ES-I3 (cell line): ENCODE data around the gene PLCL1.

Experiments
- H3K36me3 ChIP-seq: 2 replicates; pipeline ENCODE4 v1.6.1; 2013; ENCODE audit warnings: mild to moderate bottlenecking, low read length, control low read depth, moderate library complexity; ENCODE audit not compliant: insufficient read depth
- H3K4me1 ChIP-seq: 2 replicates; pipeline ENCODE4 v1.6.1; 2013; ENCODE audit warnings: mild to moderate bottlenecking, control low read depth, low read length; ENCODE audit not compliant: insufficient read depth
- H3K9ac ChIP-seq: 2 replicates; pipeline ENCODE4 v1.6.1; 2013; ENCODE audit warnings: low read depth, mild to moderate bottlenecking, low read length, moderate library complexity
- H3K9me3 ChIP-seq: 2 replicates; pipeline ENCODE4 v1.6.1; 2013; ENCODE audit warnings: mild to moderate bottlenecking, low read length, moderate library complexity; ENCODE audit not compliant: control insufficient read depth, insufficient read depth

Gene PLCL1

DNA sequence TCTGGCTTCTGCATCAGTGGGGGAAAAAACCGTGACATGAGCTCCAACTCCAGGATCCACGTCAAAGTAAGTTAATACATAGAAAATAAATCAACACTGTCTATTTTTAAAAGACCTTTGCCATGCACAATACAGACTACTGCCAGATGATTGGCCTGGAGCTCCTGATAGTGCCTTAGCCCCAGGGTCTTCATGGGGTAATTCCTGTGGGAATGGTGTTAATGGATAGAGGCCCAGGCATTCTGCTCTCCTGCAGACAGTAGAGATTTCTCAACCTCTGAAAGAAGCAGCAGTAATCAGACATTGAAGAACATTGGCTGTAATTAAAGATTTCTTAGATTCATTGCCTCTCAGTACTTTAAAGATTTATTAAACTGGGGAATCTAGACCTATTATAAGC is 4.3 kb upstream of the PLCL1 start:
- H3K36me3 ChIP-seq, result no peaks in the 10 kb centered on the region
- H3K9me3 ChIP-seq, result no peaks in the 10 kb centered on the region
- no peaks in the 10 kb centered on the region for H3K4me1 ChIP-seq
- H3K9ac ChIP-seq, result no peak overlapping the region

DNA sequence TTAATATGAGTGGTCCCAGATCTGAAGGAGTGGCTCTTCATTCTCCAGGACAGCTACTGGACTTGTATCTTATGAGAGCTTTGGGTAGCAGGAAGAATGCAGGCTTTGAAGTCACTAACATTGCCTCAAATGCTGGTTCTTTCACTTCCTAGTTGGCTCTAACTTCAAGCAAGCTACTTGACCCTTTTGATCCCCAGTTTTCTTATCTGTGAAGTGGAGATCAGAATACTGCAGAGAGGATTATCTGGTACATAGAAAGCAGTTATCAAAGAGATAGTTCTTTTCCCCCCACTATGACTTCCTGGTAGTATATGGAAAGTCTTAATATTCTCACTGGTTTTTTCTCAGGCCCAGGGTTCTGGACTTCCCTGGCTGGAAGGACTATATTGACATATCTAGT is 3.4 kb upstream of the PLCL1 start:
- H3K4me1 ChIP-seq, result no peaks in the 10 kb centered on the region
- H3K36me3 ChIP-seq, result no peaks in the 10 kb centered on the region
- no peak overlapping the region for H3K9ac ChIP-seq
- no peaks in the 10 kb centered on the region for H3K9me3 ChIP-seq

DNA sequence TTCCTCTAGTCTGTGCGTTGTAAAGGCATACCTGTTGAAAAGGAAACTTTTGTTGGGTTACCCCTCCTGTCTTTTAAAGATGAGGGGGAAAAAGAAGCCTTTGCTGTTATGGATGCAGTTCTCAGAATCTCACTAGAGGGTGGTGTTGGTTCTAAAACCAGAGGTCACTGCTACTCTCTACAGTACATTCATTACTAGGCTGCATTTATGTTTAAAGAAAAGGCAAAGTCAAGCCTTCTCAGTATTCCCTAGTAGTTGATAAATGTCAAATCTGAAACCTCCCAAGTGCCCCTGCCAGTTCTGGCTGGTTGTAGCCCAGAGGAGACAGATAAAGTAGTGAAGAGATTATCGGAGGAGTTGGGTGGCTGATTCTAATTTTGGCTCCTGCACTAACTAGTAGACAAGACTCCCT is 1.4 kb upstream of the PLCL1 start:
- Histone ChIP-seq H3K9me3 (no peaks in the 10 kb centered on the region), H3K9ac (no peak overlapping the region), H3K36me3 (no peaks in the 10 kb centered on the region), H3K4me1 (no peaks in the 10 kb centered on the region)

DNA sequence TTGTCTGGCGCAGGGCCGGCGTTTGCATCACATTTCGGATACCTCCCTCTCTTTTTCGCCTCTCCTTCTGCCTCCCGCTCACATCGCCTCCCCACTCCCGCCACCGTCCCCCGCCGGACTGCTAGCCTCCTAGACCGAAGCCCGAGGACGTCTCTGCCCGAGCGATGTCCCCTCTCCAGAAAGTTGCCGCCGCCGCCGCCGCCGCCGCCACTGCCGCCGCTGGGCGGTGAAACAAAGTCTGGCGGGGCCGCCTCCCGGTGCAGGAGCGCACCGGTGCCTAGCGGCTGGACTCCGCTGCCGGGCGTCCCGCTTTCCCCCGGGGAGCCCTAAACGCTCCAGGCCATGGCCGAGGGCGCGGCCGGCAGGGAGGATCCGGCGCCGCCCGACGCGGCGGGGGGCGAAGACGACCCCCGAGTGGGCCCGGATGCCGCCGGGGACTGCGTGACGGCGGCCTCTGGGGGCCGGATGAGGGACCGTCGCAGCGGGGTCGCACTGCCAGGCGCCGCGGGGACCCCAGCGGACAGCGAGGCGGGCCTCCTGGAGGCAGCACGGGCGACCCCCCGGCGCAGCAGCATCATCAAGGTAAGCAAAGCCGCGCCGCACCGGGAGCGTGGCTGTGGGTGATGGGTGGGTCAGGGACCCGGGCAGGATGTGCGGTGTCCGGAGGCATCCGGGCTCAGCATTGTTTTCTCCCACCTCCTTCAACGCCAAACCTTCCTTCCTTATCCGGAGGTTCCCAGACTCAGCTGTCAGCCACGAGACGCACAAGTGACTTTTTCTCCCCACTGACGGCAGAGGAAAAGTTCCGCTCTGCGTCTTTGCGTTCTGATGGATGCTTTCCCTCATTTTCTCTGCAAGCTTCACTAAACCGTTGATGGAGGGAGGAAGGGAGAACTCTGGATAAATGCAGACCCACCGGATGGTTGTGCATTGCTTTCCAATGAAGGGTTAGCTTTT is 643 bp downstream of the PLCL1 start:
- Histone ChIP-seq H3K36me3 (no peaks in the 10 kb centered on the region), H3K4me1 (peaks cover 2% of the 10 kb centered on the region; the same call in 1 of the 2 replicates), H3K9me3 (no peaks in the 10 kb centered on the region), H3K9ac (peak overlapping the region; percentile 56; the same call in 1 of the 2 replicates)

DNA sequence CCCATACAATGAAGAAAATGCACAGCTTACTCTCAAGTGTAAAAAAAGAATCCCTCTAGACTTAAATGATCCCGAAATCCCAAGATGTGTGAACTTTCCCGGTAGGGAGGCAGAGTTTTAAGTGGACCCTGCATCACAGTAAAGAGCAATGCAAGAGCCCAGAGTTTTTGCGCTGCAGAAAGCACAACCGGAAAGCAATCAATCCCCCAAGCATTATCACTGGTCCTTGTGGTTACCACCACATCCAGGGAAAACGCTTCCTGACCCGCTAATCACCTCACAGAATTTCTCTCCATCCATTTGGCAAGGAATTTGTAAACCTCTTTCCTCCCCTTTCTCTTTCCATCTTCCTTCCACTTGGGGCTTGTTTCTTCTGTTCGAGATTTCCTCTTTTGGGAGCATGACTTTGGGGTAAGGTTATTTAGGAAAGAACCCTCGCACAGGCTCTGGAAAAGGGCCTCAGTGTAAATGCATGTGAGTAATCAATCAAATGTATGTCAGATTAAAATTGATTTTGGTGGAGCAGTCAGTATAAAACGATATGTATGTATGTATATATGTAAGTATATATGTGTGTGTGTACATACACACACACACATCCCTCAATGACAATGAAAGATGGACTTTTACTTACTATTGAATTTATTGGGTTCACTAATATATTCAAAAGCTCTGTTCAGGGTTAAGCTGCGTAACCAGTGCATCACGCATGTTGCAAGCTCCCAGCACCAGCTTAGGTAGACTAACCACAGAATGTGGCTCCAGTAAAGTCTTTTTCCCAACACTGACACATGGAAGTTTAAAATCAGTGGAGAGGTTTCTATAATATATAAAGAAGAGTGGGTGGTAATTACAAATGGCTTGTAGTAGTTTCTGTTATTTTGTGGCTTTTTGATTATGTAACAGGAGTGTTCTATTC is 1.6 kb downstream of the PLCL1 start:
- Histone ChIP-seq H3K9me3 (no peaks in the 10 kb centered on the region), H3K36me3 (no peaks in the 10 kb centered on the region), H3K9ac (no peak overlapping the region), H3K4me1 (peaks cover 3% of the 10 kb centered on the region; the same call in 1 of the 2 replicates)

DNA sequence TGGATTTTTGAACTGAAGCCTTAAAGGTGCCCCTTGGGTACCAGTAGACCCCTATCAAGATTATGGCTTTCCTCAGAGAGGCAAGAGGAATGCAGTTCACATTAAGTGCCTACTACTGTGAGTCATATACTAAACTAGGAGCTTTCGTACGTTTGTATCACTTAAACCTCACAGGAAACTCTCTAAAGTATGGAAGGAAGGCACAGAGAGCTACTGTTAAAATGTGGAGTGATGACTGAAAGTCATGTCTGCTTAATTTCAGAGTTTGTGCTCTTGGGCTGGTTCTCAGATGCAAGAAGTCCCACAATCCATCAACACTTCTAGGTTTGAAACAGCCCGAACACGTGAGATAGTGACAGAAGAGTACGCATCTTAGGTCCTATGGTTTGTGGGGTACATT is 4.7 kb downstream of the PLCL1 start:
- H3K4me1 ChIP-seq, result peaks cover 3% of the 10 kb centered on the region; the same call in 1 of the 2 replicates
- H3K9me3 ChIP-seq, result no peaks in the 10 kb centered on the region
- no peak overlapping the region for H3K9ac ChIP-seq
- H3K36me3 ChIP-seq, result no peaks in the 10 kb centered on the region

DNA sequence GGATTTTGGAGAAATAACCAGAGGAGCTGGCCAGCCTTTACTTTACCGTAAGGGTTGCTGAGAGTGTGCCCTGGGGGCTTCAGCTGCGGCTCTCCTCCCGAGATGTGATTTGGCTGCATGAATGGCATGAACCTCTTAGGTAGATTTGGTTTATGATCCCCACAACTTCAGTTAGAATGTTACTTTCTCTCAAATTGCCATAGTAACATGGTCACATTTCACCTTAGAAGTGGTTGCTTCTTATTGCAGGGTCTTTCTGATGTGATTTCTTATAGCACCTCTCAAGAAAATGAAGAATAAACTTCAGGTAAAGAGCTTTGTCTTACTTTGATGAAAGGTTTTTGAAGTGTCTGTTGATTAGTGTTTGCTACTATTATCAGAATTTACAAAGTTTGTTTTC is 5.6 kb downstream of the PLCL1 start:
- H3K9me3 ChIP-seq, result no peaks in the 10 kb centered on the region

DNA sequence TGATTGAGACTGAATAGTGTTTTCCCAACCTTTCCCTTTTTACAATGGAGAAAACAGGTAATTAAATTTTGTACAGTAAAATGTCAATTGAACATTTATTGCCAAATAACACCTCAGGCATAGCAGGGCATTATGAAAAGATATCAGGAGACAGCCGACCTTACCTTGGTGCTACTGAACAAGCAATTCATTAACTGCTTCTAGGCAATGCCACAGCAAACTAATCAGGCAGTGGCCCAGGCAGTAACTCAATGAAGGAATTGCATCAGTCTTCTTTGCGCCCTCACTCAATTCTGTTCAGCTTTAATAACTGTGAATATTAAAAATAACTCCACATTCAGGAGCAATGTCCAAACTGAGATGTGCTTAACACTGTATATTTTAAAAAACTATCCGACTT is 6.1 kb downstream of the PLCL1 start:
- Histone ChIP-seq H3K36me3 (no peaks in the 10 kb centered on the region), H3K9me3 (no peaks in the 10 kb centered on the region), H3K4me1 (peaks cover 3% of the 10 kb centered on the region; the same call in 1 of the 2 replicates), H3K9ac (no peak overlapping the region)

More for the DNA sequence above, 5.6 kb downstream of the PLCL1 start:
- Histone ChIP-seq H3K9ac (no peak overlapping the region), H3K36me3 (no peaks in the 10 kb centered on the region), H3K4me1 (peaks cover 3% of the 10 kb centered on the region; the same call in 1 of the 2 replicates)

DNA sequence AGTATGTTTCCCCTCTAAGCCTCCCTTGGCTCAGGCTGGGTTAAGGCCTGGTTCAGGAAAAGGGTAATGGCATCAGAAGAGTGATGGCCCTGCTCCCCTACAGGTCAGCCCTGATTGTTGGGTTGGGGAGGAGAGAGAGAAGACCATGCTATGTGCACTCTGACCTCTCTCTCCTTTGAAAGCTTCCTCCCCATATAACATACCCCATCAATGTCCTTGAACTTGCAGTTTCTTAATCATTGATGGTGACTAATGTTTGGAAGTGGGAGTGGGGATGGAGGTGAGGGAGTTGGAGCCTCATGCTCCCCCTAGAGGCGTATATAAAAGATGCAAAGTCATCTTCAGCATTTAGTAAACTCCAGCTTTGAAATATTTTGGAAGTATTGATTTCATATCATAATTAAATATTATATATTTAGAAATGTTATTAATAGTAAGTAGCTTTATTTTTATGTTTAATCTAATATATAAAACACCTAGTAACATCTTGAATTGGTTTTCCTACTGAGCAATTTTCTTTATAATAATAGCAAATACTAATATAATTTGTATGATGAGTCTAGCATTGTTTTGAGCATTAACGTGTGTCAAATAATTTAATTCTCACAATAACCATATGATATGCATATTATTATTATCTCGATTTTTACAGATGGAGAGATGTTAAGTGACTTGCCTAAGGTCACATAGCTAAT is 8.8 kb downstream of the PLCL1 start:
- H3K4me1 ChIP-seq, result peaks cover 3% of the 10 kb centered on the region; the same call in 1 of the 2 replicates
- H3K9me3 ChIP-seq, result no peaks in the 10 kb centered on the region
- H3K36me3 ChIP-seq, result no peaks in the 10 kb centered on the region
- no peak overlapping the region for H3K9ac ChIP-seq

DNA sequence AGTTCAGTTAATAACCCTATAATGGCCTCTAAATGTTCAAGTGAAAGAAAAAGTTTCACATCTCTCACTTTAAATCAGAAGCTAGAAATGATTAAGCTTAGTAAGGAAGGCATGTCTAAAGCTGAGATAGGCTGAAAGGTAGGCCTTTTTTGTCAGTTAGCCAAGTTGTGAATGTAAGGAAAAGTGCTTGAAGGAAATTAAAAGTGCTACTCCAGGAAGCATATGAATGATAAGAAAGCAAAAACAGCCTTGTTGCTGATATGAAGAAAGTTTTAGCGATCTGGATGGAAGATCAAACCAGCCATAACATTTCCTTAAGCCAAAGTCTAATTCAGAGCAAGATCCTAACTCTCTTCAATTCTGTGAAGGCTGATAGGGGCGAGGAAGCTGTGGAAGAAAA is 10.1 kb downstream of the PLCL1 start:
- H3K36me3 ChIP-seq, result no peaks in the 10 kb centered on the region
- H3K4me1 ChIP-seq, result peaks cover 3% of the 10 kb centered on the region; the same call in 1 of the 2 replicates
- no peak overlapping the region for H3K9ac ChIP-seq
- H3K9me3 ChIP-seq, result no peaks in the 10 kb centered on the region

DNA sequence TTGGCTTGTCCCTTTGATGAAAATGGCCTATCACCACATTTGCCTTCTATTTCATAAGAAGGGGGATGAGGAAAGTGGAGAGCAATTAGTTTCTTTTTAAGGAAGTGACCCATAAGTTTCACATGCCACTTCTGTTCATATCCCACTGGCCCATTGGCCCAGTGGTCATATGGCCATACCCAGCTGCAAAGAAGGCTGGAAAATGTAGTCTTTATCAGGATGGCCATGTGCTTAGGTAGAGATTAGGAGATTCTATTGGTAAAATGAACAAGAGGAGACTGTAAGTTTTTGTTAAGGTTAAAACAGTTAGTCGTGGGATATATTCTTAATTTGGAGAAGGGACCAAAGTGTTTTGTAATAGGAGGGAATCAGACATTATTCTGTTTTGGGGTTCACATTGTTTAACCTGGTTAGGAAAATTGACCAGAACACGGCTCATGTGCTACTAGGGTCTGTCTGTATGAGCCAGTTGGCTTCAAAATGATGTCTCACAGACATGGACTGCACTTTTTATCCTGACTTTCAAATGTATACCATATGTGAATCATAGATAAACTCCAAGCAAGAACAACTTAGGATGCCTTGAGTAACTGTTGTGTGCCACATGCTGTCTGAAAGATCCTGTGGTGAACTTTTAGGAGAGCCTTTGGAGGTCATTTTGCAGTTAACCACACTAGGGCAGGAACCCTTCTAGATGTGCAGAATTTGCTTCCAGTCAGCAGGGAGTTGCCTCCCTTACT is 17.3 kb downstream of the PLCL1 start:
- no peaks in the 10 kb centered on the region; the same call in 1 of the 2 replicates for H3K9me3 ChIP-seq
- no peaks in the 10 kb centered on the region for H3K36me3 ChIP-seq
- H3K9ac ChIP-seq, result no peak overlapping the region
- no peaks in the 10 kb centered on the region; the same call in 1 of the 2 replicates for H3K4me1 ChIP-seq

DNA sequence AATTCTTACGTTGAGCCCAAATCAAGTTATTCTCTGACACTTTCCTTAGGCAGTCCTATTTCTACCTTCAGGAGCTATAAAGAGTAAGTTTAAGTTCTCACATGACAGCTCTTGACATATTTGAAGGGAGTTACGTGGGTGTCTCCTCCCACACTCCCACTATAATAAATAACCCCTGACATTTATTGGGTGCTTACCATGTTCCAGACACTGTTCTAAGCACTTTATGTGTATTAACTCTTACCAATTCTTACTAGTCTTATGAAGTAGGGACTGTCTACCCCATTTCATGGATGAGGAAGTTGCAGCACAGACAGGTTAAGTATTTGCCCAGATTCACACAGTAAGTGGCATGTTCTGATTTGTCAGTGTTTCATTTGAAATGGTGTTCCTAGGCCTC is 17.9 kb downstream of the PLCL1 start:
- Histone ChIP-seq H3K9ac (no peak overlapping the region), H3K4me1 (no peaks in the 10 kb centered on the region; the same call in 1 of the 2 replicates), H3K9me3 (no peaks in the 10 kb centered on the region; the same call in 1 of the 2 replicates), H3K36me3 (no peaks in the 10 kb centered on the region)

DNA sequence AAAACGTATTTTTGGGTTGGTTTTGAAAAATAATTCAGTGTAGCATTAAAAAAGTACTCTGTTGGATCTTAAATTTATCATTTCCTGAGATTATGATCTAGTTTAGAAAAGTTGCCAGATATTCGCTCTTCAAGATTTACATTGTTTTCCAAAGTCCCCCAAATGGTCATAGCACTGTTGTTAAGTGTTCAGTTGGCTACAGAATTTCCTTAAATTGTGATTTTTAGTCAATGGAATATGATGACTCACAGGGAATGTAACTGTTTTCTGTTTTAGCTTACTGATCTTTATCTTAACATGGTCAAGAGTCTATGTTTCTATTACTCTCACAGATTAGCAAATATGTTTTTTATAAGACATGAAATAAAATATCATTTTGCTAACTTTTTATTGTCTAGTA is 23.2 kb downstream of the PLCL1 start:
- Histone ChIP-seq H3K9ac (no peak overlapping the region), H3K9me3 (no peaks in the 10 kb centered on the region; the same call in 1 of the 2 replicates), H3K4me1 (no peaks in the 10 kb centered on the region; the same call in 1 of the 2 replicates), H3K36me3 (no peaks in the 10 kb centered on the region)
